Measurements from ENCODE around the gene CEBPE.

DNA sequence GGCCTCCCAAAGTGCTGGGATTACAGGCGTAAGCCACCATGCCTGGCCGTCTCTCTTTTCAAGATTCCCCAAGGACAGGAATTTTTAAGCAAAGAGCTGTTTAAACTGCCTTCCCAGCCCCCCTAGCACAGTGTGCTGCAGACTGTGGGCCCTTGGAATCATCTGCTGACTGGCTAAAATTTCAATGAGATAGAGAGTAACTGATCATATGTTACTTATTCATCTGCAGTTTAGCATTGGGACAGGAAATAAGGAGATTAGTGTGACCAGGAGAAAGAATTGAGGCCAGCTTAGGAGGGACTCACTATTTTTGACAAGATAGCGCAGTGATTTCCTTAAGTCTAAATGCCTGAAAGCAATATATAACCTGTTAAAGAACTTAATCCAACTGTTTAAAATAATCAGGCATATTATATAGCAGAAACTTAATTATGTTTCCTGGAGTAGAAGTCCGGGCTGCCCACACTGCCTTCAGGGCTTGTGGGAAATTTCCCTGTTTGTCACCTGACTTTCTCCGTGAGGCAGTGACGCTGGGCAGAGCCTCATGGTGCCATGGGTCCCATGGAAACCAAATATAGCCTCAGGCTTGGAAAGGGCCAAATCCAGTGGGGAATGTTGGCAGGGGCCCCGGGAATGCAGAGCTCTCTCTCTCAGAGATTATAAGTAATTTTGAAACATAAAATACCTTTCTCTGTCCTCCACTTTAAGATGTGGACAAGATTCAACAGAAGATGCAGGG is 22.8 kb upstream of the CEBPE start:
- TF ChIP-seq, protein P1, sequence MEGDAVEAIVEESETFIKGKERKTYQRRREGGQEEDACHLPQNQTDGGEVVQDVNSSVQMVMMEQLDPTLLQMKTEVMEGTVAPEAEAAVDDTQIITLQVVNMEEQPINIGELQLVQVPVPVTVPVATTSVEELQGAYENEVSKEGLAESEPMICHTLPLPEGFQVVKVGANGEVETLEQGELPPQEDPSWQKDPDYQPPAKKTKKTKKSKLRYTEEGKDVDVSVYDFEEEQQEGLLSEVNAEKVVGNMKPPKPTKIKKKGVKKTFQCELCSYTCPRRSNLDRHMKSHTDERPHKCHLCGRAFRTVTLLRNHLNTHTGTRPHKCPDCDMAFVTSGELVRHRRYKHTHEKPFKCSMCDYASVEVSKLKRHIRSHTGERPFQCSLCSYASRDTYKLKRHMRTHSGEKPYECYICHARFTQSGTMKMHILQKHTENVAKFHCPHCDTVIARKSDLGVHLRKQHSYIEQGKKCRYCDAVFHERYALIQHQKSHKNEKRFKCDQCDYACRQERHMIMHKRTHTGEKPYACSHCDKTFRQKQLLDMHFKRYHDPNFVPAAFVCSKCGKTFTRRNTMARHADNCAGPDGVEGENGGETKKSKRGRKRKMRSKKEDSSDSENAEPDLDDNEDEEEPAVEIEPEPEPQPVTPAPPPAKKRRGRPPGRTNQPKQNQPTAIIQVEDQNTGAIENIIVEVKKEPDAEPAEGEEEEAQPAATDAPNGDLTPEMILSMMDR (IDR thresholded peaks at IDR 0.05; ENCODE audit: extremely low read depth in 1 of 2, insufficient read depth in 1 of 2, low read depth in 1 of 2, low read length in 2 of 2): no peak
- TF ChIP-seq, protein P2, sequence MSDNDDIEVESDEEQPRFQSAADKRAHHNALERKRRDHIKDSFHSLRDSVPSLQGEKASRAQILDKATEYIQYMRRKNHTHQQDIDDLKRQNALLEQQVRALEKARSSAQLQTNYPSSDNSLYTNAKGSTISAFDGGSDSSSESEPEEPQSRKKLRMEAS (IDR thresholded peaks at IDR 0.05; ENCODE audit: insufficient read depth, insufficient read length): no peak
- TF ChIP-seq POLR2AphosphoS5 (IDR thresholded peaks at IDR 0.05; ENCODE audit: insufficient read depth, low read depth, low read length) (no peak), POLR2A (IDR thresholded peaks at IDR 0.05; ENCODE audit: low read depth, low read length) (no peak), FOS (IDR thresholded peaks at IDR 0.05; ENCODE audit: borderline replicate concordance, insufficient read depth, low read length) (no peak), EZH2 (IDR thresholded peaks at IDR 0.05; ENCODE audit: borderline replicate concordance, low read depth, low read length, severe bottlenecking) (no peak), MYC (IDR thresholded peaks at IDR 0.05; ENCODE audit: low read depth, low read length) (no peak), GATA2 (IDR thresholded peaks at IDR 0.05; ENCODE audit: insufficient read depth, insufficient read length, low read depth, low read length) (no peak)

Data from endothelial cell of umbilical vein (primary cell).